ENCODE measurements around the gene ARHGAP5. TPM values are rescaled to one million over a fixed set of nuclear protein-coding genes. Genes with fewer than 3 reads are reported as not detected.

ARHGAP5 gene
- total and polyA plus RNA-seq, 9 of the 15 experiments (the other 6 are each of a cell fraction or from before 2014, with no cell fraction given), result 3.1 to 21.8 (median 12.1) TPM

DNA sequence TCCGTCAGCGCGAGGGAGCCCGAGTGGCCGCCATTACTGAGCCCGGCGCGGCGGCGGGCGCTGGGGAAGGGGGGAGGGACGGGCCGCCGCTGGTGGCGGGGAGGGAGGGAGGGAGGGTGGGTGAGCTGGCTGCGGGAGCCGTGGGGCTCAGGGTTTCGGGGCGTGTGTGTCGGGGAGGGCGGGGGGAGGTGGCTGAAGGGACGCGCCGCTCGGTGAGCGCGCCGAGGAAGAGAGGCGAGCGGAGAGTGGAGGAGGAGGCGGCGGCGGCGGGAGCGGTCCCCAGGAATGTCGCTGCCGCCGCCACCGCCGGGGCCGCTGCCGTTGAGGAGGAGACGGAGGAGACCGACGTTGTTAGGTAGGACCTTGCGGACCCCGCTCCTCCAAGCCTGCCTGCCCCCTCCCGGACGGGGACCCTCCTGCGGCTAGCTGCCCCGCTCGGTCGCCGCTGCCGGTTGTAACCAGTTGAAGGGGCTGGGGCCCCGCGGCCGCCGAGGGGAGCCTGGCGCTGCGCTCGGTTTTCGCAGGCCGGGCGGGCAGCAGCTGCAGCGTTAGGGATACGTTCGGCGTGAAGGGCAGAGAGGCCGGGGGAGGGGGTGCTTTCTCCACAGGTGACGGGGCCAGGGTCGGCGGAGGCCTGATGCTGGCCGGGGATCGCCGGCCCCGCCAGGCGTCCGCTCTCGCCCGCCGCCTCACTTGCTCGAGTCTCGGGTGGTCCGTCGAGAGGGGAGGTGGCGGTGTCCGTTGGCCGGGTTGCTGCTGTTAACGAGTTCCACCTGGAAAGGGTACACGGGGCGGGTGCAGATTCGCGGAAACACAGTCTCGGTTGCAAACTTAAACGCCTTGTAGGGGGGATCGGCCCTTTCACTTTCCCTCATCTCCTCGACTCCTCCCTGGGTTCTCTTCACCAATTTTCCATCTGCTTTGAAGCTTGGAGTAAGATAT lies at the start of gene ARHGAP5 (continued):
- TF ChIP-seq, protein P1, sequence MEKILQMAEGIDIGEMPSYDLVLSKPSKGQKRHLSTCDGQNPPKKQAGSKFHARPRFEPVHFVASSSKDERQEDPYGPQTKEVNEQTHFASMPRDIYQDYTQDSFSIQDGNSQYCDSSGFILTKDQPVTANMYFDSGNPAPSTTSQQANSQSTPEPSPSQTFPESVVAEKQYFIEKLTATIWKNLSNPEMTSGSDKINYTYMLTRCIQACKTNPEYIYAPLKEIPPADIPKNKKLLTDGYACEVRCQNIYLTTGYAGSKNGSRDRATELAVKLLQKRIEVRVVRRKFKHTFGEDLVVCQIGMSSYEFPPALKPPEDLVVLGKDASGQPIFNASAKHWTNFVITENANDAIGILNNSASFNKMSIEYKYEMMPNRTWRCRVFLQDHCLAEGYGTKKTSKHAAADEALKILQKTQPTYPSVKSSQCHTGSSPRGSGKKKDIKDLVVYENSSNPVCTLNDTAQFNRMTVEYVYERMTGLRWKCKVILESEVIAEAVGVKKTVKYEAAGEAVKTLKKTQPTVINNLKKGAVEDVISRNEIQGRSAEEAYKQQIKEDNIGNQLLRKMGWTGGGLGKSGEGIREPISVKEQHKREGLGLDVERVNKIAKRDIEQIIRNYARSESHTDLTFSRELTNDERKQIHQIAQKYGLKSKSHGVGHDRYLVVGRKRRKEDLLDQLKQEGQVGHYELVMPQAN (IDR thresholded peaks at IDR 0.05; ENCODE audit: borderline replicate concordance), result no peak
- TF ChIP-seq ESRRB (CRISPR knock-in tag; IDR thresholded peaks at IDR 0.05; ENCODE audit: borderline replicate concordance), result no peak
- no peak for TF ChIP-seq ZNF77 (CRISPR knock-in tag; IDR thresholded peaks at IDR 0.05)
- no peak for TF ChIP-seq KLF16 (IDR thresholded peaks at IDR 0.05)
- TF ChIP-seq, protein P2, sequence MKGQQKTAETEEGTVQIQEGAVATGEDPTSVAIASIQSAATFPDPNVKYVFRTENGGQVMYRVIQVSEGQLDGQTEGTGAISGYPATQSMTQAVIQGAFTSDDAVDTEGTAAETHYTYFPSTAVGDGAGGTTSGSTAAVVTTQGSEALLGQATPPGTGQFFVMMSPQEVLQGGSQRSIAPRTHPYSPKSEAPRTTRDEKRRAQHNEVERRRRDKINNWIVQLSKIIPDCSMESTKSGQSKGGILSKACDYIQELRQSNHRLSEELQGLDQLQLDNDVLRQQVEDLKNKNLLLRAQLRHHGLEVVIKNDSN (CRISPR knock-in tag; IDR thresholded peaks at IDR 0.05), result no peak
- no peak for TF ChIP-seq KLF6 (CRISPR knock-in tag; IDR thresholded peaks at IDR 0.05; ENCODE audit: borderline replicate concordance)
- no peak for TF ChIP-seq BHLHE40 (IDR thresholded peaks at IDR 0.05; ENCODE audit: low read length)

DNA sequence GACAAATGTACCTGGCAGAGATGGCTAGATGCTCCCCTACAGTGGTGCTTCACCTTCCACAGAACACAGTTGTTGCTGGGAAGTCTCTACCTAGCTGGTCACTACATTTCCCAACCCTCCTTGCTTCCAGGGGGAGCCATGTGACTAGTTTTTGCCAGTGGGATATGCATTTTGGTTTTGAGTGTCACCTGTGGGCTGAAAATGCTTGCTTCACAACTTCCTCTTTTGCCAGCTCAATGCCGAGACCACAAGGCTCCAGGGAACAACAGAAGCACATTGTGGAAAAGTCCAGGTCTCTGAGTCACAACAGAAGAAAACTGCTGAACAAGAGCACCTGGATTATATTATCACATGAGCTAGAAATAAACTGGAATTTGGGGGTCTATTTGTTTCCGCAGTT lies 48.5 kb upstream of the ARHGAP5 start:
- WGBS (ENCODE audit: insufficient coverage, low coverage, missing lambda C conversion rate), result 0% methylated on average over 2 of the region's 2 CpGs
- intact Hi-C loops (cut with micrococcal nuclease), result no loop called here
- H4K20me1 ChIP-seq (replicated peaks; ENCODE audit: control insufficient read depth, insufficient read depth, low read length), result no peaks in the 10 kb centered on the region
- no peaks in the 10 kb centered on the region for H3K9me1 ChIP-seq (ENCODE audit: control insufficient read depth, insufficient read depth, low read length)
- H3K4me1 ChIP-seq (replicated peaks in 1 of 2; ENCODE audit: control insufficient read depth in 2 of 2, insufficient read depth in 2 of 2, low read length in 2 of 2), result no peaks in the 10 kb centered on the region; a peak in 1 of 5 replicates
- in situ Hi-C loops (cut with MboI), result no loop called here
- no peaks in the 10 kb centered on the region for H3K9me3 ChIP-seq (replicated peaks; ENCODE audit: control insufficient read depth, insufficient read depth, low read depth, low read length)
- H3K9ac ChIP-seq (ENCODE audit: insufficient read depth in 1 of 2, low read depth in 2 of 2, low read length in 2 of 2), result no peak overlapping the region
- DNase-seq (ENCODE audit: extremely low read depth in 1 of 4, low spot score in 3 of 4) (no peak), FAIRE-seq (no peak), ATAC-seq (no peak)
- H2AFZ ChIP-seq (ENCODE audit: low read depth, low read length), result peak overlapping the region; percentile 73
- no peaks in the 10 kb centered on the region for H3K27me3 ChIP-seq (ENCODE audit: control insufficient read depth in 2 of 2, insufficient read depth in 2 of 2, low read length in 2 of 2)
- CTCF ChIA-PET (ENCODE audit: low intra/inter-chr PET ratio), result no interaction called here
- H3K36me3 ChIP-seq (ENCODE audit: control insufficient read depth, insufficient read depth, low read length), result no peaks in the 10 kb centered on the region
- H3K27ac ChIP-seq (ENCODE audit: extremely low read depth, low read depth, low read length), result no peak overlapping the region
- POLR2A ChIA-PET, result interaction anchor here (0.5 kb wide), 1 partner anchor 143 kb away, joined by 3 read pairs; no protein-coding TSS in a partner anchor
- H3K4me3 ChIP-seq, result no peak overlapping the region
- no peaks in the 10 kb centered on the region for H3K79me2 ChIP-seq (ENCODE audit: control insufficient read depth, insufficient read depth, low read length)
- no peak overlapping the region for H3K4me2 ChIP-seq (ENCODE audit: insufficient read depth, low read length)
- no TSS peak for BruUV-seq (replicated peaks)
- no peak for TF ChIP-seq POLR2AphosphoS5 (IDR thresholded peaks at IDR 0.05; ENCODE audit: control insufficient read depth, insufficient read depth, low read depth, low read length)
- TF ChIP-seq SPI1 (IDR thresholded peaks at IDR 0.05; ENCODE audit: borderline replicate concordance, low read depth, low read length), result peak; percentile 47; the same call in 1 of the 2 replicates
- TF ChIP-seq GTF2F1 (IDR thresholded peaks at IDR 0.05; ENCODE audit: low read depth, low read length), result no peak
- TF ChIP-seq RNF2 (IDR thresholded peaks at IDR 0.05), result no peak
- no peak for TF ChIP-seq ZNF445 (CRISPR knock-in tag; IDR thresholded peaks at IDR 0.05; ENCODE audit: low read depth)
- TF ChIP-seq, protein P3, sequence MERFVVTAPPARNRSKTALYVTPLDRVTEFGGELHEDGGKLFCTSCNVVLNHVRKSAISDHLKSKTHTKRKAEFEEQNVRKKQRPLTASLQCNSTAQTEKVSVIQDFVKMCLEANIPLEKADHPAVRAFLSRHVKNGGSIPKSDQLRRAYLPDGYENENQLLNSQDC (CRISPR knock-in tag; IDR thresholded peaks at IDR 0.05), result no peak
- TF ChIP-seq, protein P4, sequence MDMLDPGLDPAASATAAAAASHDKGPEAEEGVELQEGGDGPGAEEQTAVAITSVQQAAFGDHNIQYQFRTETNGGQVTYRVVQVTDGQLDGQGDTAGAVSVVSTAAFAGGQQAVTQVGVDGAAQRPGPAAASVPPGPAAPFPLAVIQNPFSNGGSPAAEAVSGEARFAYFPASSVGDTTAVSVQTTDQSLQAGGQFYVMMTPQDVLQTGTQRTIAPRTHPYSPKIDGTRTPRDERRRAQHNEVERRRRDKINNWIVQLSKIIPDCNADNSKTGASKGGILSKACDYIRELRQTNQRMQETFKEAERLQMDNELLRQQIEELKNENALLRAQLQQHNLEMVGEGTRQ (CRISPR knock-in tag; IDR thresholded peaks at IDR 0.05), result peak; percentile 34; the same call in 1 of the 2 replicates
- TF ChIP-seq, protein P5, sequence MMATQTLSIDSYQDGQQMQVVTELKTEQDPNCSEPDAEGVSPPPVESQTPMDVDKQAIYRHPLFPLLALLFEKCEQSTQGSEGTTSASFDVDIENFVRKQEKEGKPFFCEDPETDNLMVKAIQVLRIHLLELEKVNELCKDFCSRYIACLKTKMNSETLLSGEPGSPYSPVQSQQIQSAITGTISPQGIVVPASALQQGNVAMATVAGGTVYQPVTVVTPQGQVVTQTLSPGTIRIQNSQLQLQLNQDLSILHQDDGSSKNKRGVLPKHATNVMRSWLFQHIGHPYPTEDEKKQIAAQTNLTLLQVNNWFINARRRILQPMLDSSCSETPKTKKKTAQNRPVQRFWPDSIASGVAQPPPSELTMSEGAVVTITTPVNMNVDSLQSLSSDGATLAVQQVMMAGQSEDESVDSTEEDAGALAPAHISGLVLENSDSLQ (IDR thresholded peaks at IDR 0.05), result 0 out of 2 replicates have a peak, but pooled peaks have one; percentile 7
- TF ChIP-seq TBL1XR1 (IDR thresholded peaks at IDR 0.05; ENCODE audit: low read length in 2 of 2), result no peak

Measured in K562 (cell line).